Heart right ventricle (tissue), 16 donors: Measurements from ENCODE around the gene CENATAC. TPM values are rescaled to one million over a fixed set of nuclear protein-coding genes. Genes with fewer than 3 reads are reported as not detected.
"Not testable (repeated sequence)": the region's sequence is repeated elsewhere in the genome, so short reads cannot be mapped to it uniquely, and the experiment has no call there.

Experiments used
- ATAC-seq, 8 donors: fragments of 200-7000 bp; cut with Tn5 transposase; one replicate each; pipeline ENCODE4 v1.9.1; 2020; ENCODE audit warnings: mild to moderate bottlenecking in 8 of 8, moderate library complexity in 8 of 8, moderate number of reproducible peaks in 1 of 8
- DNase-seq, 2 donors: peaks; one replicate each; pipeline ENCODE4 v3.0.0-alpha.2; 2020
- H3K27ac ChIP-seq, 10 donors: fragments of 200-600 bp; sonication (generic) in 2 of 10; one replicate each; pipeline versions ENCODE4 v1.5.0 to v1.8.0; 2020 to 2022; ENCODE audit warnings: mild to moderate bottlenecking in 3 of 10
- H3K27me3 ChIP-seq, 7 donors: fragments of 200-600 bp; one replicate each; pipeline ENCODE4 v1.8.0; 2021 to 2022; ENCODE audit warnings: mild to moderate bottlenecking in 2 of 7
- H3K36me3 ChIP-seq, 9 donors: fragments of 200-600 bp; sonication (generic) in 1 of 9; one replicate each; pipeline versions ENCODE4 v1.5.0 to v1.8.0; 2020 to 2022; ENCODE audit warnings: mild to moderate bottlenecking in 2 of 9
- H3K4me1 ChIP-seq, 9 donors: fragments of 200-600 bp; sonication (generic) in 1 of 9; one replicate each; pipeline versions ENCODE4 v1.5.0 to v1.8.0; 2020 to 2022; ENCODE audit warnings: mild to moderate bottlenecking in 4 of 9
- H3K4me3 ChIP-seq, 10 donors: fragments of 200-600 bp; sonication (generic) in 2 of 10; one replicate each; pipeline versions ENCODE4 v1.5.0 to v1.8.0; 2020 to 2022; ENCODE audit warnings: mild to moderate bottlenecking in 7 of 10, moderate library complexity in 2 of 10
- H3K9me3 ChIP-seq, 11 donors: fragments of 200-600 bp in 10 of 11; sonication (generic) in 2 of 11; one replicate each; pipeline versions ENCODE4 v1.5.0 to v1.8.0; 2013 to 2022; ENCODE audit warnings: mild to moderate bottlenecking in 2 of 11, control low read depth in 1 of 11, moderate library complexity in 1 of 11
- CTCF ChIP-seq, 9 donors: fragments of 200-600 bp; sonication (generic) in 2 of 9; IDR thresholded peaks; one replicate each; pipeline versions ENCODE4 v1.5.0 to v1.8.0; 2021 to 2022; ENCODE audit warnings: antibody characterized with exemption in 9 of 9, mild to moderate bottlenecking in 5 of 9, moderate library complexity in 1 of 9
- WGBS, 2 donors: extraction: QIAGEN DNeasy Blood & Tissue Kit; methylation state at CpG; one replicate each; pipeline ENCODE4 v1.1.7; 2013; ENCODE audit warnings: inconsistent platforms in 1 of 2; 5-methylcytosine and 5-hydroxymethylcytosine counted together
- intact Hi-C, 10 donors: fragments of 100-400 bp; cut with DNase I; formaldehyde crosslinking; loops; one replicate each; pipeline versions ENCODE4 v1.11.1 to v1.14.2; 2022
- polyA plus RNA-seq, 2 donors: library from polyadenylated mRNA; stranded (reverse); fragments of 200-250 nt; gene quantifications; one replicate each; pipeline ENCODE4 v1.2.3, GENCODE V29; 2013
- total RNA-seq, 10 donors: library from RNA; stranded (reverse); fragmentation: NEBNext Ultra II Directional in 3 of 10; extraction: Animal tissue kit (Norgen Biotek cat#: 25700) in 3 of 10; gene quantifications; one replicate each; pipeline versions ENCODE4 v1.2.1 to v1.2.4, GENCODE V29; 2021 to 2023
- donor health status: Arrhythmogenic right ventricular cardiomyopathy.
- donor health status: ischemic (EF 13 %, LVEDD 7.1; RV severe dilation, severe dysfunction).
- donor health status: healthy with polysubstance abuse.
- donor health status: DM: no; HTN: yes; CAD: no.
- donor health status: DM: no; HTN: no; CAD: no.
- donor health status: ischemic (EF 25% LVEDD 6.9; RV normal size, moderate dysfunction).
- donor health status: ischemic (EF 25% LVEDD 5.7; RV mildly dilated, moderate dysfunction).
- donor health status: healthy.
- donor health status: DM: yes; HTN: yes; CAD: no.
- donor health status: Ischemic cardiomyopathy.
- donor health status: ischemic (EF 35%, LVEDD 5.7; RV mildly dilated, moderate dysfunction).
- donor health status: nonischemic (EF 11% LVEDD 7.7; RV severe dilation, severe dysfunction).
- donor health status: DM: yes; HTN: yes; CAD: no.
- donor health status: PGD.
- donor health status: ischemic (EF 29% LVEDD 5.4; RV normal size, mild dysfunction).
- donor health status: nonischemic (EF 23%, LVEDD 6.1; RV moderate dilation, normal function).

Gene CENATAC
- total and polyA plus RNA-seq, 12 donors, result 7.8 to 85.2 (median 11.3) TPM

- H3K9me3 ChIP-seq, result no peaks in the 10 kb centered on the region
- no peaks in the 10 kb centered on the region for H3K36me3 ChIP-seq
- no peak for TF ChIP-seq CTCF (IDR thresholded peaks at IDR 0.05)
- H3K27me3 ChIP-seq, result no peaks in the 10 kb centered on the region
- DNase-seq (no peak), ATAC-seq (no peak)
- no peak overlapping the region for H3K4me3 ChIP-seq
- intact Hi-C loops, result no loop called here
- no peak overlapping the region for H3K27ac ChIP-seq
- peaks cover 0 to 12% (median 6%) of the 10 kb centered on the region in 9 donors for H3K4me1 ChIP-seq
- 57 to 72% methylated on average over 2 of the region's 2 CpGs for WGBS, 2 donors
Observed at GRCh38 chr11:118984825-118985224, 13.1 kb upstream of the CENATAC start.

- ATAC-seq (no peak), DNase-seq (no peak)
- intact Hi-C loops, result no loop called here
- no peaks in the 10 kb centered on the region for H3K9me3 ChIP-seq
- 89 to 93% methylated on average over 5 of the region's 5 CpGs for WGBS, 2 donors
- no peaks in the 10 kb centered on the region for H3K4me1 ChIP-seq
- no peaks in the 10 kb centered on the region for H3K36me3 ChIP-seq
- H3K27me3 ChIP-seq, result no peaks in the 10 kb centered on the region
- no peak for TF ChIP-seq CTCF (IDR thresholded peaks at IDR 0.05)
- no peak overlapping the region for H3K27ac ChIP-seq
- H3K4me3 ChIP-seq, result no peak overlapping the region
Observed at GRCh38 chr11:118988280-118988679, 9.7 kb upstream of the CENATAC start.

- DNase-seq, H3K27me3 ChIP-seq, ATAC-seq: not testable (repeated sequence)
Observed at GRCh38 chr11:118991486-118992038, 6.4 kb upstream of the CENATAC start.

GRCh38 chr11:118996926-118997626, 862 bp upstream of the CENATAC start:
- Histone ChIP-seq H3K27me3 (no peaks in the 10 kb centered on the region), H3K36me3 (peaks cover 0 to 33% (median 24%) of the 10 kb centered on the region in 9 donors), H3K4me1 (peaks cover 4 to 36% (median 26%) of the 10 kb centered on the region in 9 donors), H3K4me3 (peak overlapping the region; percentile 74 to 100 (median 82)), H3K9me3 (no peaks in the 10 kb centered on the region), H3K27ac (peak overlapping the region in 9 of 10 donors; percentile 80 to 91 (median 90))
- peak in 1 of 9 donors; percentile 25 for TF ChIP-seq CTCF (IDR thresholded peaks at IDR 0.05)
- DNase-seq (no peak), ATAC-seq (peak; percentile 6 to 63 (median 34))
- 17 to 18% methylated on average over 22 of the region's 22 CpGs for WGBS, 2 donors
- intact Hi-C loops, result no loop called here

More at GRCh38 chr11:118991486-118992038, 6.4 kb upstream of the CENATAC start:
- H3K4me3 ChIP-seq, H3K4me1 ChIP-seq, H3K9me3 ChIP-seq, H3K27ac ChIP-seq, intact Hi-C loops, H3K36me3 ChIP-seq: not testable (repeated sequence)
- 96% methylated on average over 26 to 43 of the region's 44 CpGs for WGBS, 2 donors

- peak overlapping the region; percentile 16 to 91 (median 89) for H3K27ac ChIP-seq
- H3K27me3 ChIP-seq, result no peaks in the 10 kb centered on the region
- no peak for TF ChIP-seq CTCF (IDR thresholded peaks at IDR 0.05)
- H3K9me3 ChIP-seq, result no peaks in the 10 kb centered on the region
- DNase-seq (peak in 1 of 2 donors; percentile 13), ATAC-seq (peak in 7 of 8 donors; percentile 5 to 45 (median 22))
- H3K36me3 ChIP-seq, result peaks cover 0 to 45% (median 36%) of the 10 kb centered on the region in 9 donors
- intact Hi-C loops, result no loop called here
- 1 to 3% methylated on average over 19 of the region's 19 CpGs for WGBS, 2 donors
- peak overlapping the region; percentile 74 to 100 (median 82) for H3K4me3 ChIP-seq
- H3K4me1 ChIP-seq, result peaks cover 4 to 36% (median 26%) of the 10 kb centered on the region in 9 donors
Observed at GRCh38 chr11:118998388-118998717, 415 bp downstream of the CENATAC start.
